HepG2 (cell line): ENCODE measurements around the gene CEP89. TPM values are rescaled to one million over a fixed set of nuclear protein-coding genes. Genes with fewer than 3 reads are reported as not detected.

Source experiments
- ATAC-seq: fragments of 200-7000 bp; cut with Tn5 transposase; 3 replicates; pipeline ENCODE4 v1.9.1; 2020; ENCODE audit warnings: mild to moderate bottlenecking, moderate library complexity
- BruUV-seq: library from RNA; stranded (reverse); fragments of 400-500 nt; replicated peaks from 2 replicates; lab custom pipeline; 2021; lab: Mats Ljungman, UMichigan
- CTCF ChIA-PET: fragments of 300-600 bp; formaldehyde crosslinking; extraction: SDS; loops from one replicate; lab custom pipeline; 2021; ENCODE audit warnings: low total read pairs, inconsistent platforms, low intra/inter-chr PET ratio; lab: Yijun Ruan, JAX
- POLR2A ChIA-PET: fragments of 350-600 bp; sonication (Branson Sonifier 250); formaldehyde crosslinking; loops from one replicate; lab custom pipeline; 2020; ENCODE audit warnings: antibody characterized with exemption, inconsistent platforms; lab: Yijun Ruan, JAX
- DNase-seq: peaks from one replicate; pipeline ENCODE4 v3.0.0-alpha.2; 2015; ENCODE audit warnings: low spot score
- FAIRE-seq: peaks from 3 replicates; lab custom pipeline; 2011; peaks lifted over from hg19 to GRCh38; lab: Jason Lieb, UNC
- H2AFZ ChIP-seq: one replicate; pipeline ENCODE4 v1.6.1; 2011; ENCODE audit warnings: low read length, inconsistent platforms
- H3K27ac ChIP-seq: fragments of 300-600 bp; 3 replicates; pipeline ENCODE4 v1.8.0; 2011; ENCODE audit warnings: mixed run types, mild to moderate bottlenecking, mixed read lengths, low read length, inconsistent platforms; ENCODE audit not compliant: insufficient read depth; ENCODE audit errors: extremely low read length
- H3K27me3 ChIP-seq, 2 experiments: fragments of 200-600 bp in 1 of 2; 2 replicates in 1 of 2; 3 replicates in 1 of 2; pipeline versions ENCODE4 v1.6.0 to v1.8.0; 2011; ENCODE audit warnings: low read length in 2 of 2, mild to moderate bottlenecking in 2 of 2, moderate library complexity in 2 of 2, inconsistent platforms in 1 of 2; ENCODE audit not compliant: insufficient read depth in 2 of 2, control insufficient read depth in 1 of 2
- H3K36me3 ChIP-seq, 2 experiments: fragments of 200-600 bp in 1 of 2; replicated peaks in 1 of 2; 2 replicates in 1 of 2; 3 replicates in 1 of 2; pipeline versions ENCODE4 v1.5.1 to v1.8.0; 2011; ENCODE audit warnings: low read length in 2 of 2, inconsistent platforms in 1 of 2; ENCODE audit not compliant: insufficient read depth in 2 of 2, control insufficient read depth in 1 of 2
- H3K4me1 ChIP-seq: 2 replicates; pipeline ENCODE4 v1.5.1; 2012; ENCODE audit warnings: low read length, inconsistent platforms; ENCODE audit not compliant: insufficient read depth
- H3K4me2 ChIP-seq: 2 replicates; pipeline ENCODE4 v1.6.0; 2011; ENCODE audit warnings: low read depth, low read length, inconsistent platforms
- H3K4me3 ChIP-seq, 3 experiments: fragments of 200-600 bp in 1 of 3; sonication (generic), shearing (Covaris generic) in 1 of 3; replicated peaks in 1 of 3; 2 replicates each; pipeline ENCODE4 v1.5.1; 2011 to 2016; ENCODE audit warnings: low read length in 3 of 3, inconsistent platforms in 2 of 3, low read depth in 2 of 3, mild to moderate bottlenecking in 2 of 3, control low read depth in 1 of 3, mixed read lengths in 1 of 3; ENCODE audit not compliant: insufficient read depth in 1 of 3
- H3K79me2 ChIP-seq: one replicate; pipeline ENCODE4 v1.6.1; 2011; ENCODE audit warnings: low read length, inconsistent platforms; ENCODE audit not compliant: insufficient read depth
- H3K9ac ChIP-seq: 2 replicates; pipeline ENCODE4 v1.6.0; 2011; ENCODE audit warnings: mild to moderate bottlenecking, low read depth, low read length, inconsistent platforms; ENCODE audit not compliant: insufficient read depth
- H3K9me3 ChIP-seq: 2 replicates; pipeline ENCODE4 v1.5.1; 2012; ENCODE audit warnings: mild to moderate bottlenecking, low read length
- H4K20me1 ChIP-seq: 2 replicates; pipeline ENCODE4 v1.6.0; 2011; ENCODE audit warnings: inconsistent platforms, mild to moderate bottlenecking, low read length, moderate library complexity; ENCODE audit not compliant: insufficient read depth
- AHR ChIP-seq: IDR thresholded peaks from 2 replicates; pipeline ENCODE4 v1.6.1; 2018; ENCODE audit warnings: missing genetic modification reagents, missing compliant biosample characterization
- ATF2 ChIP-seq: sonication (generic); formaldehyde crosslinking; IDR thresholded peaks from 2 replicates; pipeline ENCODE4 v1.4.0; 2020; ENCODE audit warnings: missing genetic modification reagents
- CEBPZ ChIP-seq: IDR thresholded peaks from 2 replicates; pipeline ENCODE4 v1.6.1; 2012; ENCODE audit warnings: low read length, improper control_type of control experiment
- GABPB1 ChIP-seq: IDR thresholded peaks from 2 replicates; pipeline ENCODE4 v1.6.1; 2016; ENCODE audit warnings: mild to moderate bottlenecking, missing genetic modification reagents, moderate library complexity, missing compliant biosample characterization
- HIC2 ChIP-seq: sonication (generic); formaldehyde crosslinking; IDR thresholded peaks from 2 replicates; pipeline ENCODE4 v1.9.0; 2022; ENCODE audit warnings: low read depth, missing genetic modification reagents
- POLR2AphosphoS5 ChIP-seq: IDR thresholded peaks from 2 replicates; pipeline ENCODE4 v1.6.1; 2012; ENCODE audit warnings: low read depth, low read length
- RORA ChIP-seq: sonication (generic); formaldehyde crosslinking; IDR thresholded peaks from 2 replicates; pipeline ENCODE4 v1.5.0; 2020; ENCODE audit warnings: mild to moderate bottlenecking, missing genetic modification reagents, moderate library complexity
- SALL2 ChIP-seq: sonication (generic); formaldehyde crosslinking; IDR thresholded peaks from 2 replicates; pipeline ENCODE4 v1.8.1; 2023; ENCODE audit warnings: mild to moderate bottlenecking, missing genetic modification reagents, inconsistent platforms
- ZNF362 ChIP-seq: sonication (generic); formaldehyde crosslinking; IDR thresholded peaks from 2 replicates; pipeline ENCODE4 v1.4.0; 2020; ENCODE audit warnings: missing genetic modification reagents, mild to moderate bottlenecking, borderline replicate concordance
- ZNF557 ChIP-seq: sonication (generic); formaldehyde crosslinking; IDR thresholded peaks from 2 replicates; pipeline ENCODE4 v1.4.0; 2020; ENCODE audit warnings: missing genetic modification reagents
- ZNF678 ChIP-seq: sonication (generic); formaldehyde crosslinking; IDR thresholded peaks from 2 replicates; pipeline ENCODE4 v1.4.0; 2020; ENCODE audit warnings: mild to moderate bottlenecking, missing genetic modification reagents
- ZNF687 ChIP-seq: sonication (generic); formaldehyde crosslinking; IDR thresholded peaks from 2 replicates; pipeline ENCODE4 v1.5.1; 2020; ENCODE audit warnings: mild to moderate bottlenecking, missing genetic modification reagents, moderate library complexity
- ZNF746 ChIP-seq: sonication (generic); formaldehyde crosslinking; IDR thresholded peaks from 2 replicates; pipeline ENCODE4 v1.8.0; 2022; ENCODE audit warnings: mild to moderate bottlenecking, missing genetic modification reagents
- ZNF772 ChIP-seq: sonication (generic); formaldehyde crosslinking; IDR thresholded peaks from 2 replicates; pipeline ENCODE4 v1.5.0; 2020; ENCODE audit warnings: mild to moderate bottlenecking, missing genetic modification reagents
- WGBS: methylation state at CpG from one replicate; pipeline ENCODE4 v1.1.6; 2017; ENCODE audit warnings: low lambda C conversion rate; 5-methylcytosine and 5-hydroxymethylcytosine counted together
- in situ Hi-C: cut with HindIII; loops from 2 replicates; pipeline ENCODE4 v1.10.0; 2017; ENCODE audit warnings: low pct_unique_long_range_greater_than_20kb; ENCODE audit not compliant: extremely low pct_ligation_motif_present
- intact Hi-C: fragments of 100-400 bp; cut with micrococcal nuclease; formaldehyde crosslinking; loops from one replicate; pipeline ENCODE4 v1.10.0; 2022; ENCODE audit not compliant: unreplicated experiment
- polyA plus RNA-seq, 8 experiments: library from polyadenylated mRNA; depleted of rRNA in 3 of 8; stranded (reverse) in 7 of 8; unstranded in 1 of 8; fragments of >200 nt; fragmentation: Illumina TruSeq in 4 of 8; extraction: Trizol in 4 of 8; gene quantifications; 2 replicates each; pipeline versions ENCODE4 v1.2.1 to v1.2.3, GENCODE V29; 2011 to 2016; ENCODE audit warnings: low read depth in 4 of 8, missing spikeins in 1 of 8, mixed read lengths in 1 of 8; ENCODE audit not compliant: insufficient read depth in 1 of 8
- total RNA-seq, 5 experiments: library from RNA; depleted of rRNA; stranded (reverse); fragments of >200 nt; fragmentation: Illumina TruSeq; extraction: Trizol; gene quantifications; 2 replicates each; pipeline ENCODE4 v1.2.3, GENCODE V29; 2016; ENCODE audit warnings: low read depth in 1 of 5

The CEP89 gene
- total and polyA plus RNA-seq, 2 of the 13 experiments (the other 11 are each of a cell fraction or from before 2014, with no cell fraction given) = 7.2 to 10.9 TPM

- Histone ChIP-seq H3K9ac (no peak overlapping the region), H4K20me1 (no peaks in the 10 kb centered on the region), H3K36me3 (peaks cover 4 to 6% of the 10 kb centered on the region in 2 experiments; a peak in 3 of 5 replicates), H3K79me2 (no peaks in the 10 kb centered on the region), H3K9me3 (no peaks in the 10 kb centered on the region), H2AFZ (no peak overlapping the region), H3K27ac (no peak overlapping the region), H3K4me2 (no peak overlapping the region), H3K27me3 (no peaks in the 10 kb centered on the region), H3K4me1 (no peaks in the 10 kb centered on the region), H3K4me3 (no peak overlapping the region)
- ATAC-seq (no peak), FAIRE-seq (no peak), DNase-seq (no peak)
- CTCF ChIA-PET = no interaction called here
- POLR2A ChIA-PET = no interaction called here
- in situ Hi-C loops (no loop called here), intact Hi-C loops (no loop called here)
- BruUV-seq = no TSS peak
- 68% methylated on average over 2 of the region's 9 CpGs for WGBS
- TF ChIP-seq CEBPZ (no peak), SALL2 (CRISPR knock-in tag) (no peak), AHR (CRISPR knock-in tag) (no peak), ZNF746 (CRISPR knock-in tag) (no peak), GABPB1 (CRISPR knock-in tag) (no peak), ATF2 (no peak), ZNF557 (no peak), ZNF772 (CRISPR knock-in tag) (no peak), ZNF678 (CRISPR knock-in tag) (no peak), RORA (CRISPR knock-in tag) (no peak), HIC2 (no peak), ZNF687 (no peak), ZNF362 (CRISPR knock-in tag) (no peak), POLR2AphosphoS5 (no peak)
These were observed 36.1 kb downstream of the CEP89 start for GRCh38 chr19:32935629-32936028.
